Measurements from ENCODE around the gene ANK3. TPM values are rescaled to one million over a fixed set of nuclear protein-coding genes. Genes with fewer than 3 reads are reported as not detected.

The ANK3 gene
- total RNA-seq, 1 experiment from 2014 or later = 32.0 TPM

- Histone ChIP-seq H3K27me3 (ENCODE audit: insufficient read depth, low read depth) (no peaks in the 10 kb centered on the region), H3K27ac (no peak overlapping the region), H3K79me2 (ENCODE audit: low read depth) (no peaks in the 10 kb centered on the region), H4K20me1 (ENCODE audit: insufficient read depth) (no peaks in the 10 kb centered on the region), H2AFZ (no peak overlapping the region), H3K4me3 (no peak overlapping the region), H3K36me3 (ENCODE audit: low read depth) (no peaks in the 10 kb centered on the region), H3K4me1 (replicated peaks; ENCODE audit: insufficient read depth) (no peaks in the 10 kb centered on the region), H3K9me3 (ENCODE audit: insufficient read depth, low read depth) (no peaks in the 10 kb centered on the region), H3K4me2 (no peak overlapping the region), H3F3A (ENCODE audit: insufficient read depth, low read depth) (no peaks in the 10 kb centered on the region), H3K9me2 (ENCODE audit: insufficient read depth) (no peaks in the 10 kb centered on the region)
- no peak for DNase-seq
- POLR2A ChIA-PET (ENCODE audit: unreplicated experiment) = no interaction called here
- BruUV-seq (replicated peaks) = no TSS peak
- CTCF ChIA-PET = no interaction called here
- intact Hi-C loops (cut with micrococcal nuclease; ENCODE audit: unreplicated experiment) = no loop called here
- TF ChIP-seq EZH2 (IDR thresholded peaks at IDR 0.05; ENCODE audit: low read depth) = no peak
- TF ChIP-seq CTCF (conservative IDR thresholded peaks at IDR 0.05) = no peak
Observed at GRCh38 chr10:60105295-60105695, 284.4 kb downstream of the ANK3 start.

- intact Hi-C loops (cut with micrococcal nuclease; ENCODE audit: unreplicated experiment) = loop anchor here (5.0 kb wide), 1 partner anchor 475 kb away; no protein-coding TSS in a partner anchor
- no peaks in the 10 kb centered on the region for H3K79me2 ChIP-seq (ENCODE audit: low read depth)
- no peaks in the 10 kb centered on the region for H3K27me3 ChIP-seq (ENCODE audit: insufficient read depth, low read depth)
- ChIA-PET CTCF (interaction anchor here (0.7 kb wide), 1 partner anchor 104 kb away, joined by 3 read pairs; no protein-coding TSS in a partner anchor), POLR2A (ENCODE audit: unreplicated experiment) (interaction anchor here (0.5 kb wide), 1 partner anchor 168 kb away, joined by 8 read pairs; no protein-coding TSS in a partner anchor)
- no peak overlapping the region for H3K27ac ChIP-seq
- DNase-seq = no peak
- no peak overlapping the region for H2AFZ ChIP-seq
- no peaks in the 10 kb centered on the region for H3K9me2 ChIP-seq (ENCODE audit: insufficient read depth)
- H3K4me2 ChIP-seq = no peak overlapping the region
- H3K9me3 ChIP-seq (ENCODE audit: insufficient read depth, low read depth) = no peaks in the 10 kb centered on the region
- no peaks in the 10 kb centered on the region for H3F3A ChIP-seq (ENCODE audit: insufficient read depth, low read depth)
- TF ChIP-seq CTCF (conservative IDR thresholded peaks at IDR 0.05) (no peak), EZH2 (IDR thresholded peaks at IDR 0.05; ENCODE audit: low read depth) (no peak)
- BruUV-seq (replicated peaks) = no TSS peak
- H3K4me1 ChIP-seq (replicated peaks; ENCODE audit: insufficient read depth) = no peaks in the 10 kb centered on the region; the same call in 1 of the 2 replicates
- no peaks in the 10 kb centered on the region for H3K36me3 ChIP-seq (ENCODE audit: low read depth)
- no peak overlapping the region for H3K4me3 ChIP-seq
- H4K20me1 ChIP-seq (ENCODE audit: insufficient read depth) = no peaks in the 10 kb centered on the region
Observed at GRCh38 chr10:60101821-60102220, 287.9 kb downstream of the ANK3 start.

GRCh38 chr10:60099998-60100747 lies 289.5 kb downstream of the ANK3 start:
- no peaks in the 10 kb centered on the region for H3K9me3 ChIP-seq (ENCODE audit: insufficient read depth, low read depth)
- peak; percentile 15 to 59 for DNase-seq
- intact Hi-C loops (cut with micrococcal nuclease; ENCODE audit: unreplicated experiment) = loop anchor here (1.0 to 5.0 kb wide), 5 partner anchors 108 to 547 kb away; no protein-coding TSS in a partner anchor
- H3K79me2 ChIP-seq (ENCODE audit: low read depth) = no peaks in the 10 kb centered on the region
- no peak overlapping the region for H3K27ac ChIP-seq
- H3K36me3 ChIP-seq (ENCODE audit: low read depth) = no peaks in the 10 kb centered on the region
- ChIA-PET CTCF (interaction anchor here (0.5 to 1.0 kb wide), 10 partner anchors 23 to 1861 kb away, joined by 3 to 18 read pairs (median 4); no protein-coding TSS in a partner anchor), POLR2A (ENCODE audit: unreplicated experiment) (no interaction called here)
- H2AFZ ChIP-seq = no peak overlapping the region
- no peak overlapping the region for H3K4me3 ChIP-seq
- H3K4me1 ChIP-seq (replicated peaks; ENCODE audit: insufficient read depth) = no peaks in the 10 kb centered on the region; the same call in 1 of the 2 replicates
- H3K9me2 ChIP-seq (ENCODE audit: insufficient read depth) = no peaks in the 10 kb centered on the region
- peak; percentile 86 for TF ChIP-seq CTCF (conservative IDR thresholded peaks at IDR 0.05)
- no peak for TF ChIP-seq EZH2 (IDR thresholded peaks at IDR 0.05; ENCODE audit: low read depth)
- no peaks in the 10 kb centered on the region for H3F3A ChIP-seq (ENCODE audit: insufficient read depth, low read depth)
- H4K20me1 ChIP-seq (ENCODE audit: insufficient read depth) = no peaks in the 10 kb centered on the region
- BruUV-seq (replicated peaks) = no TSS peak
- no peaks in the 10 kb centered on the region for H3K27me3 ChIP-seq (ENCODE audit: insufficient read depth, low read depth)
- H3K4me2 ChIP-seq = no peak overlapping the region
